HG02973 (cell line): ENCODE results near the gene SLC8A1.

Experiments
- ATAC-seq: cut with Tn5 transposase; IDR thresholded peaks from one replicate; pipeline ENCODE4 v1.9.1; 2021; ENCODE audit warnings: moderate library complexity; ENCODE audit not compliant: unreplicated experiment

The SLC8A1 gene

DNA sequence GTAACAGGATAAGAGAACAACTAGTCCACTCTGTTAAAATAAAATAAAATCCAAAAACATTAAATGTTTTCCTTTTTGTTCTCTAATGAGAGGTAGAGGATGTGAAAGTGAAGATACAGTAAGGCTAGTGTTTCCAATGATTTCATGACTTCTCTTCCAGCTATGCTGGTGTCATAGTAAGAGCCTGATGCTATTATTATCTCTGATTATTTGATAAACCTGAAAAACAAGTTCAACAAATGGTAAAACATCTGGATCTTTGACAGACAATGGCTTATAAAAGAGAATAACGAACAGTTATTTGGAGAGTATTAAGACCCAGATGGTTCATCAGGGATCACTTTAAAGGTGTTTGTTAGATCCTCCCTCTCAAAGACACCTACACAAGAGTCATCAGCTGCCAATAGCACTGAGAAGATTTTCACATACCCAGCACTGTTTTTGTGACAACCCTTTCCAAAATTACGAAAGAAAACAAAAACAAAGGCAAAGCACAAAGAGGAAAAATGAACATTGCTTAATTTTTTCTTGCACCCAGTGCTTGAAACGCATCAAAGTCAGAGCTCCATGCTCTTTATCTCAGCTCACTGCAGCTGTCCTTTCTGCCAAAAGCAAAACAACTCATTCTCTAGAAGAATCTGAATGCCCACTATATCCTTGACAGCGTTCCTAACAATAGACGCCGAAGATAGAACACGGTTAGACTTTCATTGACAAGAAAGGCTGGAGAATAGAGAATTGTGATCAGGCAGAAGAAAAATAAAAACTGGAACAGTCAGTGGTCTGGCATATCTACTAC is 168.6 kb downstream of the SLC8A1 start:
- ATAC-seq, result no peak

DNA sequence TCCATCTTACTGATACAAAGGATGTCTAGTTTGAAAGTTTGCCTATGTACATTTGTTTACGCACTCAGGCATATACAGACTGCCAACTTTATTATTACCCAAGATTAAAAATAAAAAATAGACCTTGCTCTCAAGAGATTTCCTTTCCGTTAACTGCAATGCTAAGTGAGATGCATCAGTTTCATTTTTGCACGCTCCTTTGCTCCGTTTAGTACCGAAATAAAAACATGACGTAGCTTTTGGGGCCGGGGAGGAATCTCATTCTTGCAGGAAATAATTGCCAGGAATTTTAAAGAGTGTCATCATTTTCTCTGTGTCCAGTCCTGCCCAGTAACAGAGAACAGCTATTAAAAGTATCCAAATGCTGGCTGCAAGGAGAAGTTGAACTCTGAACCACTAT is 169.5 kb downstream of the SLC8A1 start:
- no peak for ATAC-seq

GRCh38 chr2:40281021-40281940 is 170.6 kb downstream of the SLC8A1 start:
- no peak for ATAC-seq

GRCh38 chr2:40279482-40279881 is 172.4 kb downstream of the SLC8A1 start:
- ATAC-seq, result no peak

DNA sequence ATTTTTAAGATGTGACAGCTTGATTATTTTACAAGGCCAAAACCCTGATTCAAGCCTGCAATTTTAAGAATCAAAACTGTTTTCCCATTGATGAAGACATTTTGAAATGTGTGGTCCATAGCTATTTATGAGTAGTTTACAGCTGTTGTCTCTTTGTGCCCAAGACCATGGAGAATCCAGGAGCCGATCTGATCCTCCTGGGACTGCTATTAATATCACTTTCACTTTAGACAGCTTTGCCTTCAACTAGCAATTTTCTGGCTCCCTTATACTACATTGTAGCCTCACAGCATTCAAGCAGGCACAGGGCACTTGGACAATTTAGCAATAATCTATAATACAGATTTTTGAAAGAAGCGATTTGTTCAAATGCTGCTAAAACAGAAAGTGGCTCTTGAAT is 172.9 kb downstream of the SLC8A1 start:
- no peak for ATAC-seq

DNA sequence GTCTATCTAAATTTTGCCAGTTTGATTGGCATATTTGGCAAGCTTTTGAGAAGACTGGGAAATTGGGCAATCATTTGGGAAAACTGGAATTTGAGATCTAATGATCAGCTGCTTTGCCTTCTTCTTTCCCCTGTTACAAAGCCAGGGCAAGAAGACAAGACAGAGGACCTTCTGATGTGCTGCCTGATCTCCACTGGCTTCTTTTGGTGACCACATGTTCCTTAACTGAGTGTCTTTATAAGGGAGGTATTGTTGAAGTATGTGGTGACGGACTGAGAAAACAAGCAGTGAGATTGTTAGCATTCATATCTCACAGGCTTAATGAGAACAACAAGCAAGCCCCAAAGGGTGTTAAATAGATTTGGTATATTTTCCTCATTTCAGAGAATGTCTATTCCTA is 175.8 kb downstream of the SLC8A1 start:
- no peak for ATAC-seq

GRCh38 chr2:40274270-40274669 is 177.6 kb downstream of the SLC8A1 start:
- ATAC-seq, result no peak

DNA sequence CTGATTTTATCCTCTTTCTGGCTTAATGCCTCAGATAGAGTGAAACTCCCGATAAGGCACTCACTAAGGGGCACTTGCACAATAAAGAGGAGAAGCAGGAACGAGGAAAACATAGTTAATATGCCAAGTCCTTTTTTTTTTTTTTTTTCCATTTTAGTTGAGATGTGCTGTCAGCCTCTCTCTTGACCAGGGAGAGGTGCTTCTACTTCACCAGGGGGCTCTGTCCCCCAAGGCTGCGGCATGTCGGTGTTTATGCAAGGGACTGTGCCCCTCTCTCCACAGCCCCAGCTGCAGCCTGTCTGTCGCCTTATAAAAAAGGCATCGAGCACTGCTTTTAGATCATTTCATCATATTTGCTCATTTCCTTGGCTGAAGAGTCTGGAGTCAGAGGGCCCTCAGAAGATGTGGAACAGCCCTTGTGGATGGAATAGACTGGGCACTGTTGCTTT is 178.1 kb downstream of the SLC8A1 start:
- ATAC-seq, result no peak

GRCh38 chr2:40271094-40271493 is 180.8 kb downstream of the SLC8A1 start:
- no peak for ATAC-seq

DNA sequence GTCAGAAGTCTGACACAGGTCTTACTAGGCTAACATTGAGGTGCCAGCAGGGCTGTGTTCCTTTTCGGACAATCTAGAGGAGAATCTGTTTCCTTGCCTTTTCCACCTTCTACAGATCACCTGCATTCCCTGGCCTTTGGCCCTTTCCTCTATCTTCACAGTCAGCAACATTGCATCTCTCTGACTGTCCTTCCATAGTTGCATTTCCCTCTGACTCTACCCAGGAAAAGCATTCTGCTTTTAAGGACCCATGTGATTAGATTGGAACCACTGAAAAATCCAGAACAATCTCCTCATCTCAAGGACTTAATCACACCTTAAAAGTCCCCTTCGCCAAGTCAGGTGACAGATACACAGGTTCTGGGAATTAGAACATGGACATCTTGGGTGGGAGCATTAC is 181.5 kb downstream of the SLC8A1 start:
- no peak for ATAC-seq

DNA sequence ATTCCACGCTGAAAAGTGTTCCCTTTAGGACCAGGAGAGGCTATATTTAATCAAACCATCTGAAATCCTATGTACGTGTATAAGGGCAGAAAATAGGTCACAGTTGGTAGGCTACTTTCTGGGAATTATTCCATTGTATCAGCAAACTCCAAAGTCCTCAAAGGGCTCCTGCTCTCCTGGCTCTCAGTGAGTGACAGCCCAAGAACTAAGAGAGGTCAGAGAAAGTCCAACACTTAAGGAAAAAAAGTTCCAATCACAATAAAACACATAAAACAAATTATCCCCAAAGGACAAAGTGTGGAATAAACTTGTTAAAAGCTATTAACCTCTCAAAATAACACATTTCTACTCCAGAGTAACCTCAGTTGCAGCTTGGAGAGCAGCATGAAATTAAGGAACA is 183.3 kb downstream of the SLC8A1 start:
- no peak for ATAC-seq

DNA sequence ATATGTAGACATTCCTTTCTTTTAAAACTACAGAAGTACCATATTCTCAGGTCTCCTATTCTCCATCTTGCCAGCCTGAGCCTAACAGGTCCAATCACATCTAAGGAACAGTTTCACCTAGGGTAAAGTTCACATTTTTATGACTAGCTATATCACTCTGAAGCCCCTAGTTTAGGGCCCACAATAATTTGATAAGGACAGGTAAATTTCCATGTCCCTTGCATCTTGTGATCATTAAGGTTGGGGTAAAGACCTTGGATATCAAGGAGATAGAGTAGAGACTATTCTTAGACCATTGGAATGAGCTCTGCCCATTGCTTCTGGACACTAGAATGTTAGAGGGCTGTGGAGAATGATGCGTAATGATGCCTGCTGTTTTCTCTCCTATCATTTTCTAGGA is 185.7 kb downstream of the SLC8A1 start:
- no peak for ATAC-seq

DNA sequence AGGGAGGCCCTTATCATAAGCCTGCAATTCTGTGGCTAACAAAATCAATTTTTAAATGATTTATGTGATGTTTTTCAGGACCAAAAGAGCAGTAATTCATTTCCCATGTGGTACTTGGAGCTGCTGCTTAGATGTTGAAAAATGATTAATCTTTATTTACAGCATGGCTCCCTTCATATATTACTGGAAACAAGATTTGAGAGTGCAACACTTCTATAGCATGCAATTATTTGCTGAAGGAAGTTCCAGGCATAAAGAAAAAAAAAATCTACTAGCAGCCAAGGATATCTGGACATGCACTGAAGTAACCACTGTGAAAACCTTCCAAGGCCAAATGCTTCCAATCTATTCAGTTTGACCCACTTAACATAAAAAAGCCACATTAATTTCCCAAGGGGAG is 186.3 kb downstream of the SLC8A1 start:
- no peak for ATAC-seq

DNA sequence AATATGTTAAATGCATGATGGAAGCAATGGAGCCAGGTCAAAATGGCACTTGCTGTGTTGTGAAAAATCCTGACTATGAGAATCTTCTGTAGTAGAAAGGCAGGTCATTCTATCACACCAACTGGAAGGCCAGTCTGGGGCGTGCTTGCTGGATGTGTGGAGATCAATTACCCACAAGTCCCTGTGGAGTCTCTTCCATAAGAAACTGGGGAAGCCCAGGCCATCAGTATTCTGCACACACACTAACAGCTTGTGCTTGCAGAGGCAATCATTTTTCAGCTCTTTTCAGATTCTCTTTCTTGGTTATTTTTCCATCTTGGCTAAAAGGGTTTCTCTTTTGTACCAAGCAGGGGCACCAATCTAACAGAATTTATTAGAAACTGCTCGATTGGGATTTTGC is 190.8 kb downstream of the SLC8A1 start:
- ATAC-seq, result no peak

GRCh38 chr2:40260437-40260836 is 191.5 kb downstream of the SLC8A1 start:
- ATAC-seq, result no peak

DNA sequence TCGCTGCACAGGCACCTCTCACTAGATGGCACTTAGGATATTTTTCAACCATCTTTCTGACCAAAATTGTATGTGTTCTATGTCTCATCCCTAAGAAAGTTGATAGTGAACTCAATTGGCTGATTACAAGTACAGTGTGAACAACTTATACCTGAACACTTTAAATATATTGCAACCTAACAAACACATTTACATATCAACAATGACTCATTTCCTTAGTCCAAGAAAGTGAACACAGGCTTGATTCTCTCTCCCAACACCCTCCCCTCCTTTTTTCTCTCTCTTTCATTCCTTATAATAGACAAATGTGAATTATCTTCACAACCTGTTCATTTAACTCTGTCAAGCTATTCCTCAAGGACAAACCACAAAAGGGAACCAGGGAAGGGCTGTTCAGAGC is 192.0 kb downstream of the SLC8A1 start:
- no peak for ATAC-seq

DNA sequence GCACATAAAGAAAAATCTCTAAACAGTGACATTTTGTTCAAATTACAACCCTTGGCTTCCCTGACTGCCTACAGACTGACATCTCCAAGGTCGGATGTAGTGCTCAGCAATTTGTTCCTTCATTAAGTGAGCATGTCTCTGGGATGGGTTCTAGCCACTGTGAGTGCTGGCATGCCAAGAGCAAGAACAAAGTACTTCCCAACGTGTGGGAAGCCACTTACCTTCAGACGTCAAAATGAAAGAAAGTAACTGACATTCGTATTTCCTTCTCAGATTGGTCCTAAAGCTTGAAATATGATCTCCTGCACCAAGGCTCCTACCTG is 193.8 kb downstream of the SLC8A1 start:
- no peak for ATAC-seq

DNA sequence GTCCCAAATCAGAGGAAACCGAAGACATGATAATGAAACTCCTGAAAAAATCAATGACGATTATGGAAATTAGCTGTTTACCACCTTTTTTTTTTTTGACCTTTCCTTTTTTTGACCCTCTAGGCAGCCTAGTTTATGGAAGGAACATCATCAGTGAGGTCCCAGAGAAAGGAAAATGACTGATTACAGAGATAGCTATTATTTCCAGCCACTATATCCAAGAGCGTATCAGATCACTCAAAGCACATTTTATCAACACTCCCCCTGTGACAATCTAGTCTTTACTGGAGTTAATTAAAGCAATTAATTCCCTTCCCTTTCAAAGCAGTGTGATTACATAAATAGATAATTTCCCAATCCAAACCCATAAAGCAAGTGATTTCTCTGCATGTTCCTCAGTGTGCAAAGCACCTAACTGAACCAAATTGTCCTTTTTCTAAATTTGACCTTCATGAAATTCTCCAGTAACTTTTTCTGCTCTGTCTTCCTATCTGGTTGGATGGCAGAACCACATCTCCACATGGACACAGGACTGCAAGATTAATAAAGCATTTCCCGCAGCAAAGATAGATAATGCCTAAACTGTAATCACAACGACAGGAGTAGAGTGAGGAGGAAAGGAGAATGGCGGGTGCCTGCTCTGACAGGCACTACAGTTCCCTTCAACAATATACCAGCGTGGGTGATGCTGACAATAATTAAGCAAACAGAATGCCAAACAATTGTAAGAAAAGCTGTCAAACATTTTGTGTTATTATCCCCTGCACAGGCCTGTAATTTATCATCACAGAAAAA is 194.4 kb downstream of the SLC8A1 start:
- ATAC-seq, result no peak

- no peak for ATAC-seq
Measured at GRCh38 chr2:40256649-40257048, 195.2 kb downstream of the SLC8A1 start.

GRCh38 chr2:40256008-40256407 is 195.9 kb downstream of the SLC8A1 start:
- ATAC-seq, result no peak

- no peak for ATAC-seq
Measured at GRCh38 chr2:40255103-40255502, 196.8 kb downstream of the SLC8A1 start.
